HepG2 (cell line): ENCODE results near the gene SBNO2. TPM values are rescaled to one million over a fixed set of nuclear protein-coding genes. Genes with fewer than 3 reads are reported as not detected.
A peak's percentile ranks its signal among the peaks of the same experiment; 100 is the strongest.

Experiments
- ETS1 ChIP-seq: sonication (generic); formaldehyde crosslinking; IDR thresholded peaks from 2 replicates; pipeline ENCODE4 v1.4.0; 2020; ENCODE audit warnings: missing genetic modification reagents
- FOXM1 ChIP-seq: sonication (generic); formaldehyde crosslinking; IDR thresholded peaks from 2 replicates; pipeline ENCODE4 v1.5.0; 2020; ENCODE audit warnings: missing genetic modification reagents
- GLI4 ChIP-seq: sonication (generic); formaldehyde crosslinking; IDR thresholded peaks from 2 replicates; pipeline ENCODE4 v1.5.1; 2020; ENCODE audit warnings: missing genetic modification reagents, mild to moderate bottlenecking, moderate library complexity, borderline replicate concordance
- MAFF ChIP-seq: IDR thresholded peaks from 2 replicates; pipeline ENCODE4 v1.6.1; 2011; ENCODE audit warnings: low read depth, low read length, improper control_type of control experiment
- NFRKB ChIP-seq: fragments of 450-650 bp; IDR thresholded peaks from 2 replicates; pipeline ENCODE4 v1.6.1; 2017
- USF2 ChIP-seq, 2 experiments: sonication (generic) in 1 of 2; formaldehyde crosslinking in 1 of 2; IDR thresholded peaks; 2 replicates each; pipeline versions ENCODE4 v1.5.1 to v1.6.1; 2011 to 2020; ENCODE audit warnings: borderline replicate concordance in 1 of 2, low read depth in 1 of 2, low read length in 1 of 2, mild to moderate bottlenecking in 1 of 2, missing genetic modification reagents in 1 of 2, moderate library complexity in 1 of 2
- ZBTB26 ChIP-seq: IDR thresholded peaks from 2 replicates; pipeline ENCODE4 v1.6.1; 2016; ENCODE audit warnings: missing compliant biosample characterization, missing genetic modification reagents, borderline replicate concordance
- ZHX1 ChIP-seq: sonication (generic); formaldehyde crosslinking; IDR thresholded peaks from 2 replicates; pipeline ENCODE4 v1.8.1; 2022; ENCODE audit warnings: low read depth, mild to moderate bottlenecking, missing genetic modification reagents
- ZNF256 ChIP-seq: sonication (generic); formaldehyde crosslinking; conservative IDR thresholded peaks from 2 replicates; pipeline ENCODE4 v1.4.0; 2020; ENCODE audit warnings: missing genetic modification reagents
- ZNF407 ChIP-seq: sonication (generic); formaldehyde crosslinking; IDR thresholded peaks from one replicate; pipeline ENCODE4 v1.5.1; 2020; ENCODE audit warnings: mild to moderate bottlenecking, missing genetic modification reagents; ENCODE audit errors: not compliant biosample characterization
- ZNF562 ChIP-seq: sonication (generic); formaldehyde crosslinking; IDR thresholded peaks from 2 replicates; pipeline ENCODE4 v1.8.0; 2022; ENCODE audit warnings: missing genetic modification reagents, borderline replicate concordance
- ZNF7 ChIP-seq: IDR thresholded peaks from 2 replicates; pipeline ENCODE4 v1.6.1; 2016; ENCODE audit warnings: missing biosample characterization, missing genetic modification reagents
- polyA plus RNA-seq, 8 experiments: library from polyadenylated mRNA; depleted of rRNA in 3 of 8; stranded (reverse) in 7 of 8; unstranded in 1 of 8; fragments of >200 nt; fragmentation: Illumina TruSeq in 4 of 8; extraction: Trizol in 4 of 8; gene quantifications; 2 replicates each; pipeline versions ENCODE4 v1.2.1 to v1.2.3, GENCODE V29; 2011 to 2016; ENCODE audit warnings: low read depth in 4 of 8, missing spikeins in 1 of 8, mixed read lengths in 1 of 8; ENCODE audit not compliant: insufficient read depth in 1 of 8
- total RNA-seq, 5 experiments: library from RNA; depleted of rRNA; stranded (reverse); fragments of >200 nt; fragmentation: Illumina TruSeq; extraction: Trizol; gene quantifications; 2 replicates each; pipeline ENCODE4 v1.2.3, GENCODE V29; 2016; ENCODE audit warnings: low read depth in 1 of 5

SBNO2 gene
- total and polyA plus RNA-seq, 2 of the 13 experiments (the other 11 are each of a cell fraction or from before 2014, with no cell fraction given), result 8.6 to 10.4 TPM

- no peak for TF ChIP-seq ZNF407 (CRISPR knock-in tag)
- TF ChIP-seq ZNF7 (CRISPR knock-in tag), result no peak
- TF ChIP-seq ZHX1, result no peak
- no peak for TF ChIP-seq FOXM1 (CRISPR knock-in tag)
- TF ChIP-seq ZBTB26 (CRISPR knock-in tag), result peak; percentile 27; the same call in 1 of the 2 replicates
- TF ChIP-seq MAFF, result no peak
- no peak for TF ChIP-seq ETS1 (CRISPR knock-in tag)
- no peak for TF ChIP-seq GLI4 (CRISPR knock-in tag)
- TF ChIP-seq USF2 (IDR thresholded peaks at IDR 0.05; ENCODE audit: low read depth, low read length), result no peak
- TF ChIP-seq USF2 (CRISPR knock-in tag; IDR thresholded peaks at IDR 0.05; ENCODE audit: borderline replicate concordance), result no peak
- no peak for TF ChIP-seq NFRKB
- no peak for TF ChIP-seq ZNF256 (CRISPR knock-in tag)
- TF ChIP-seq ZNF562 (CRISPR knock-in tag), result no peak
Measured at GRCh38 chr19:1094978-1095701, 78.9 kb downstream of the SBNO2 start, which contains the start of gene POLR2E (continued).
